ENCODE data around the gene PDXDC1.
"Not testable (repeated sequence)": the region's sequence is repeated elsewhere in the genome, so short reads cannot be mapped to it uniquely, and the experiment has no call there.

- not testable (repeated sequence) for TF ChIP-seq POLR2A, POLR2AphosphoS5 (IDR thresholded peaks at IDR 0.05)
These were observed 70.4 kb downstream of the PDXDC1 start for GRCh38 chr16:15045270-15045669.
